Parathyroid adenoma (tissue), 2 donors: ENCODE data around the gene MVB12B.

Experiments used
- H2AFZ ChIP-seq: fragments of 300-600 bp; sonication (generic); one replicate; pipeline ENCODE4 v1.7.0; 2017; ENCODE audit warnings: antibody characterized with exemption, mild to moderate bottlenecking
- H3K27ac ChIP-seq: fragments of 300-600 bp; sonication (generic); one replicate; pipeline ENCODE4 v1.7.0; 2017
- H3K27me3 ChIP-seq: fragments of 300-600 bp; sonication (generic); one replicate; pipeline ENCODE4 v1.7.0; 2017; ENCODE audit warnings: low read length; ENCODE audit not compliant: control insufficient read depth, insufficient read depth
- H3K36me3 ChIP-seq: fragments of 300-600 bp; sonication (generic); one replicate; pipeline ENCODE4 v1.7.0; 2017; ENCODE audit warnings: low read length; ENCODE audit not compliant: control insufficient read depth, insufficient read depth
- H3K4me1 ChIP-seq: fragments of 300-600 bp; sonication (generic); one replicate; pipeline ENCODE4 v1.7.0; 2017; ENCODE audit warnings: control low read depth
- H3K4me2 ChIP-seq: fragments of 300-600 bp; sonication (generic); one replicate; pipeline ENCODE4 v1.7.0; 2017; ENCODE audit warnings: low read length
- H3K4me3 ChIP-seq: fragments of 300-600 bp; sonication (generic); one replicate; pipeline ENCODE4 v1.7.0; 2017; ENCODE audit warnings: low read depth, low read length
- H3K79me2 ChIP-seq: fragments of 300-600 bp; sonication (generic); one replicate; pipeline ENCODE4 v1.7.0; 2017; ENCODE audit warnings: control low read depth
- H3K9ac ChIP-seq: fragments of 300-600 bp; sonication (generic); one replicate; pipeline ENCODE4 v1.7.0; 2017; ENCODE audit warnings: mild to moderate bottlenecking
- H3K9me3 ChIP-seq: fragments of 300-600 bp; sonication (generic); one replicate; pipeline ENCODE4 v1.7.0; 2017; ENCODE audit warnings: low read length; ENCODE audit not compliant: control insufficient read depth
- TF ChIP-seq, protein P1 (sequence below): fragments of 300-600 bp; sonication (generic); IDR thresholded peaks from one replicate; pipeline ENCODE4 v1.7.0; 2017; ENCODE audit warnings: antibody characterized with exemption, mild to moderate bottlenecking
- donor health status: primary hyperparathyroidism.

Gene MVB12B

DNA sequence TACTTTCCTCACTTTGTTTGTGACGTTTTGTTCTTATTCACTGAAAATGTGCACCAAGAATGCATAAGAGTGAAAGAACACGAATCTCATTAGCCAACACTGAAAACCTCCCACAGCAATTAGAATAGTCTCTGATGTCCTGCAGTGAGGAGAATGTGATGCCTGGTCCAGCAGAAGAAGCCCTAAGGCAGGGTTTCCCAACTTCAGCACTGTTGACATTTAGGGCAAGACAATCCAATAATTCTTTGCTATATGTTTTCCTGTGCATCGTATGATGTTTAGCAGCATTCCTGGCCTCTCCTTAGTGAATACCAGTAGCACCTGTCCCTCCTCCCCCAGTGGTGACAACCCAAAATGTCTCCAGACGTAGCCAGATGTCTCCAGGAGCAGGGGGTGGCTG is 14.8 kb downstream of the MVB12B start:
- Histone ChIP-seq H3K9ac (no peak overlapping the region), H3K4me3 (no peak overlapping the region), H3K27ac (no peak overlapping the region), H3K4me1 (peaks cover under 1% of the 10 kb centered on the region), H3K79me2 (peaks cover 32% of the 10 kb centered on the region), H3K36me3 (no peaks in the 10 kb centered on the region), H2AFZ (no peak overlapping the region), H3K27me3 (no peaks in the 10 kb centered on the region), H3K4me2 (no peak overlapping the region), H3K9me3 (no peaks in the 10 kb centered on the region)
- TF ChIP-seq, protein P1, sequence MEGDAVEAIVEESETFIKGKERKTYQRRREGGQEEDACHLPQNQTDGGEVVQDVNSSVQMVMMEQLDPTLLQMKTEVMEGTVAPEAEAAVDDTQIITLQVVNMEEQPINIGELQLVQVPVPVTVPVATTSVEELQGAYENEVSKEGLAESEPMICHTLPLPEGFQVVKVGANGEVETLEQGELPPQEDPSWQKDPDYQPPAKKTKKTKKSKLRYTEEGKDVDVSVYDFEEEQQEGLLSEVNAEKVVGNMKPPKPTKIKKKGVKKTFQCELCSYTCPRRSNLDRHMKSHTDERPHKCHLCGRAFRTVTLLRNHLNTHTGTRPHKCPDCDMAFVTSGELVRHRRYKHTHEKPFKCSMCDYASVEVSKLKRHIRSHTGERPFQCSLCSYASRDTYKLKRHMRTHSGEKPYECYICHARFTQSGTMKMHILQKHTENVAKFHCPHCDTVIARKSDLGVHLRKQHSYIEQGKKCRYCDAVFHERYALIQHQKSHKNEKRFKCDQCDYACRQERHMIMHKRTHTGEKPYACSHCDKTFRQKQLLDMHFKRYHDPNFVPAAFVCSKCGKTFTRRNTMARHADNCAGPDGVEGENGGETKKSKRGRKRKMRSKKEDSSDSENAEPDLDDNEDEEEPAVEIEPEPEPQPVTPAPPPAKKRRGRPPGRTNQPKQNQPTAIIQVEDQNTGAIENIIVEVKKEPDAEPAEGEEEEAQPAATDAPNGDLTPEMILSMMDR = no peak

DNA sequence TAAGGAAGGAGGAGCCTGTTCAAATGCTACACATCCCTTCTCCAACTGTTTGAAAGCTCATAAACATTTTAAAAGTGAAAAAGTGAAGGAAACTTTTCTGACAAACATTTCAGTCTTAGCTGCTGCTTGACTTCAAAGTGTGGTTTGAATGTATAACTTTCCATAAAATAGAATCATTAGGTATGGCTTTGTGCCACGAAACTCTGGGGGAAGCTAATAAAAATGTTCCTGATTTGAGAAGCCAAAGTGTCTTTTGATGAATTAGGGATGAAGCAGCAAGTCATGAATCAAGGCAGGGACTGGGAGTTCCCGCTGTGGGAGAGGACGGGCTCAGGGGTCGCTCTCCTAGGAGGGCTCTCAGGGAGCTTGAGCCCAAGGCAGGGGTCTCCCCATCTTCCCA is 15.3 kb downstream of the MVB12B start:
- H2AFZ ChIP-seq = no peak overlapping the region
- no peak overlapping the region for H3K9ac ChIP-seq
- no peak overlapping the region for H3K27ac ChIP-seq
- H3K9me3 ChIP-seq = no peaks in the 10 kb centered on the region
- no peaks in the 10 kb centered on the region for H3K27me3 ChIP-seq
- no peak overlapping the region for H3K4me2 ChIP-seq
- TF ChIP-seq, protein P1 = no peak
- H3K79me2 ChIP-seq = peaks cover 33% of the 10 kb centered on the region
- no peaks in the 10 kb centered on the region for H3K4me1 ChIP-seq
- no peaks in the 10 kb centered on the region for H3K36me3 ChIP-seq
- H3K4me3 ChIP-seq = no peak overlapping the region

DNA sequence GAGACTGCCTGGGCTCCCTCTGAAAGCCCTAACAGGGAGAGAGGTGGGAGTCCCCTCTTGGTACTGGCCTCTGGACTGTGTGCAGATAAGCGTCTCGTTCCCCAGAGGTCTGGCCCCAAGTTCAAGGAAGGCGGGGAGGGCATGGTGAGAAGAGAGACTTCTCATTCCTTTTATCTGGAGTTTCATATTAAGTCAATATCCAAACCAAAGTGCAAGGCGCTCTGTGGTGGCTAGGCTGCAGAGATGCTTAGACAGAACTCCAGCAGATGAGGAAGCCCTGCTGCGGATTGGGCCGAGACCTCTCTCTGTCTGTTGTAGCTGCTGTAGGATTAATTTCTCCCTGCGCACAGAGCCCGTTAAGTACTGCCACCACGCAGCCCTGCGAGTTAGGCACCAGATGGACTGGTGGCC is 16.0 kb downstream of the MVB12B start:
- Histone ChIP-seq H3K36me3 (no peaks in the 10 kb centered on the region), H3K9ac (no peak overlapping the region), H3K4me3 (no peak overlapping the region)

DNA sequence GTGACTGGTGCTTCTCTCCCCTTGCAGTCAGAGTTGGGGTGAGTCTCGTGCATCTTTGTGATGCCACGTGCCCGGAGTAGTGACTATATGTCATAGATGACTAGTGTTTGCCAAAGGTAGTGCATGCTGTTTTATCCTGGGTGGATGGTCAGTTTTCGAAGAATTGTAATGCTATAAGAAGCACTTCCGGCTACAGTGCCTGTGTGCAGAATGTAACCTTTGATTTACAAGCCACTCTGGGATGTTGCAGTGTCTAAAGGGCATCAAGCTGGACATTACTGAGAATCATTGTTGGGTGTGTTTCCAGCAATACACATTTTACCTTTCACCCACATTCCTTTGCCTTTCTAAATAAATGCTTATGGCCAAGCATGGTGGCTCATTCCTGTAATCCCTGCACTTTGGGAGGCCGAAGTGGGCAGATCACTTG is 16.7 kb downstream of the MVB12B start:
- Histone ChIP-seq H3K4me3 (no peak overlapping the region), H3K4me2 (no peak overlapping the region), H3K36me3 (no peaks in the 10 kb centered on the region), H2AFZ (no peak overlapping the region), H3K27me3 (no peaks in the 10 kb centered on the region), H3K9ac (no peak overlapping the region), H3K79me2 (peaks cover 31% of the 10 kb centered on the region), H3K27ac (no peak overlapping the region), H3K4me1 (no peaks in the 10 kb centered on the region), H3K9me3 (no peaks in the 10 kb centered on the region)
- TF ChIP-seq, protein P1 = no peak

More for the DNA sequence above, 16.0 kb downstream of the MVB12B start:
- Histone ChIP-seq H3K27ac (no peak overlapping the region), H2AFZ (no peak overlapping the region), H3K4me1 (no peaks in the 10 kb centered on the region), H3K9me3 (no peaks in the 10 kb centered on the region), H3K79me2 (peaks cover 33% of the 10 kb centered on the region), H3K4me2 (no peak overlapping the region), H3K27me3 (no peaks in the 10 kb centered on the region)
- TF ChIP-seq, protein P1 = no peak

DNA sequence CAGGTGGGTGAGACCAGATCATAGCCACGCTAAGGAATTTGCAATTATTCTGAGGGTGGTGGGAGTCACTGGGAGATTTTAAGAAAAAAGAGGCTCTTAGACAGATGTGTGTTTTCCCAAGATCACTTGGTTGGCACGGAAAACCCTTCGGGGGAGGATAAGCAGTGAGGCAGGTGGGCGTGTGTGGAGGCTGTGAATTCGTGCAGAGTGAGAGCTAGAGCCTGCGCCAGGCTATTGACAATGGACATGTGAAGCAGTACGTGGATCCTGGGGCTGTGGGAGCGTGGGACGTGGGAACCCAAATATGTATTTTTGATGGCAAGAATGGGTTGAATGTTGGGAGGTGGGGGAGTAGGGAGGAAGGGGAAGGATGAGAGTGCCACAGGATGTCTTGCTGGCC is 19.4 kb downstream of the MVB12B start:
- TF ChIP-seq, protein P1 = no peak
- Histone ChIP-seq H3K79me2 (peaks cover 27% of the 10 kb centered on the region), H3K4me1 (no peaks in the 10 kb centered on the region), H3K27ac (no peak overlapping the region), H3K9ac (no peak overlapping the region), H3K4me3 (no peak overlapping the region), H3K4me2 (no peak overlapping the region), H3K27me3 (no peaks in the 10 kb centered on the region), H3K9me3 (no peaks in the 10 kb centered on the region), H3K36me3 (no peaks in the 10 kb centered on the region), H2AFZ (no peak overlapping the region)
